Upper lobe of left lung (tissue), 6 donors: ENCODE results near the gene TPD52L1. TPM values are rescaled to one million over a fixed set of nuclear protein-coding genes. Genes with fewer than 3 reads are reported as not detected.

Experiments
- ATAC-seq, 2 donors: fragments of 200-7000 bp; cut with Tn5 transposase; one replicate each; pipeline ENCODE4 v1.9.1; 2022; ENCODE audit warnings: mild to moderate bottlenecking in 2 of 2, moderate library complexity in 2 of 2; ENCODE audit not compliant: low FRiP score in 2 of 2
- DNase-seq, 2 donors: peaks; one replicate each; pipeline ENCODE4 v3.0.0-alpha.2; 2019 to 2020
- H3K27ac ChIP-seq, 4 donors: fragments of 200-600 bp; sonication (generic); one replicate each; pipeline ENCODE4 v1.5.1; 2016 to 2019
- H3K27me3 ChIP-seq, 4 donors: fragments of 200-600 bp; sonication (generic); one replicate each; pipeline ENCODE4 v1.5.1; 2017 to 2019
- H3K36me3 ChIP-seq, 4 donors: fragments of 200-600 bp; sonication (generic); one replicate each; pipeline ENCODE4 v1.5.1; 2016 to 2019
- H3K4me1 ChIP-seq, 4 donors: fragments of 200-600 bp; sonication (generic); one replicate each; pipeline ENCODE4 v1.5.1; 2018 to 2019
- H3K4me3 ChIP-seq, 4 donors: fragments of 200-600 bp; sonication (generic); one replicate each; pipeline ENCODE4 v1.5.1; 2017 to 2019; ENCODE audit warnings: mild to moderate bottlenecking in 2 of 4, moderate library complexity in 1 of 4
- H3K9me3 ChIP-seq, 4 donors: fragments of 200-600 bp; sonication (generic); one replicate each; pipeline ENCODE4 v1.5.1; 2018 to 2019
- CTCF ChIP-seq, 6 experiments: fragments of 450-650 bp in 4 of 6; fragments of 200-600 bp in 2 of 6; sonication (generic) in 2 of 6; IDR thresholded peaks; one replicate each; pipeline ENCODE4 v1.5.1; 2016 to 2019; ENCODE audit warnings: antibody characterized with exemption in 6 of 6
- EP300 ChIP-seq, 4 donors: sonication (generic); formaldehyde crosslinking; IDR thresholded peaks; one replicate each; pipeline ENCODE4 v1.5.1; 2017; ENCODE audit warnings: antibody characterized with exemption in 4 of 4, control low read depth in 2 of 4
- POLR2A ChIP-seq, 4 donors: fragments of 450-650 bp; IDR thresholded peaks; one replicate each; pipeline ENCODE4 v1.5.1; 2016 to 2017; ENCODE audit warnings: antibody characterized with exemption in 4 of 4, mild to moderate bottlenecking in 2 of 4
- POLR2AphosphoS5 ChIP-seq, 2 donors: sonication (generic); formaldehyde crosslinking; IDR thresholded peaks; one replicate each; pipeline ENCODE4 v1.5.1; 2017; ENCODE audit warnings: antibody characterized with exemption in 2 of 2
- WGBS, 2 donors: methylation state at CpG; one replicate each; pipeline ENCODE4 v1.1.5; 2017 to 2018; 5-methylcytosine and 5-hydroxymethylcytosine counted together
- total RNA-seq, 6 donors: library from RNA; depleted of rRNA in 4 of 6; stranded (reverse); fragments of >200 nt in 4 of 6; gene quantifications; one replicate each; pipeline versions ENCODE4 v1.1.0 to v1.2.1, GENCODE V29; 2016 to 2021
- donor health status: DM: no; HTN: no; CAD: no; lungs with moderate emphysema.
- donor health status: DM: no; HTN: yes; CAD: no; lungs with severe emphysema.

TPD52L1 gene
- total RNA-seq, 6 donors from 2014 or later = 15.5 to 63.4 (median 32.2) TPM

GRCh38 chr6:125294925-125295324, 141.4 kb downstream of the TPD52L1 start:
- WGBS, 2 donors = 66 to 70% methylated on average over 3 of the region's 3 CpGs
- Histone ChIP-seq H3K27ac (no peak overlapping the region), H3K27me3 (no peaks in the 10 kb centered on the region), H3K4me1 (peaks cover 0 to 10% (median 6%) of the 10 kb centered on the region in 4 donors), H3K4me3 (no peak overlapping the region), H3K36me3 (peaks cover 4 to 54% (median 7%) of the 10 kb centered on the region in 4 donors), H3K9me3 (no peaks in the 10 kb centered on the region)
- TF ChIP-seq CTCF (IDR thresholded peaks at IDR 0.05) (no peak), POLR2A (IDR thresholded peaks at IDR 0.05) (no peak), EP300 (IDR thresholded peaks at IDR 0.05) (no peak), POLR2AphosphoS5 (IDR thresholded peaks at IDR 0.05) (no peak)
- ATAC-seq (no peak), DNase-seq (no peak)

- WGBS, 2 donors = 100% methylated on average over 1 of the region's 1 CpG
- Histone ChIP-seq H3K27ac (no peak overlapping the region), H3K9me3 (no peaks in the 10 kb centered on the region), H3K36me3 (peaks cover 4 to 46% (median 7%) of the 10 kb centered on the region in 4 donors), H3K27me3 (no peaks in the 10 kb centered on the region), H3K4me1 (peaks cover 9 to 19% (median 16%) of the 10 kb centered on the region in 4 donors), H3K4me3 (no peak overlapping the region)
- no peak for TF ChIP-seq EP300 (IDR thresholded peaks at IDR 0.05)
- TF ChIP-seq POLR2AphosphoS5 (IDR thresholded peaks at IDR 0.05) = no peak
- no peak for TF ChIP-seq CTCF (IDR thresholded peaks at IDR 0.05)
- no peak for DNase-seq
- ATAC-seq = no peak
These were observed 142.9 kb downstream of the TPD52L1 start for GRCh38 chr6:125296471-125296870.

GRCh38 chr6:125299257-125299656, 145.7 kb downstream of the TPD52L1 start:
- no peak overlapping the region for H3K4me3 ChIP-seq
- WGBS, 2 donors = 86 to 87% methylated on average over 3 of the region's 3 CpGs
- peaks cover 9 to 19% (median 16%) of the 10 kb centered on the region in 4 donors for H3K4me1 ChIP-seq
- DNase-seq = no peak
- ATAC-seq = no peak
- H3K27me3 ChIP-seq = no peaks in the 10 kb centered on the region
- H3K9me3 ChIP-seq = no peaks in the 10 kb centered on the region
- TF ChIP-seq POLR2AphosphoS5 (IDR thresholded peaks at IDR 0.05) = no peak
- no peak for TF ChIP-seq CTCF (IDR thresholded peaks at IDR 0.05)
- TF ChIP-seq EP300 (IDR thresholded peaks at IDR 0.05) = no peak
- TF ChIP-seq POLR2A (IDR thresholded peaks at IDR 0.05) = no peak
- H3K36me3 ChIP-seq = peaks cover 0 to 36% (median 6%) of the 10 kb centered on the region in 4 donors
- H3K27ac ChIP-seq = no peak overlapping the region

GRCh38 chr6:125300992-125301434, 147.4 kb downstream of the TPD52L1 start:
- Histone ChIP-seq H3K27me3 (no peaks in the 10 kb centered on the region), H3K9me3 (no peaks in the 10 kb centered on the region), H3K4me1 (peaks cover 9 to 17% (median 14%) of the 10 kb centered on the region in 4 donors), H3K36me3 (peaks cover 0 to 21% (median 6%) of the 10 kb centered on the region in 4 donors), H3K27ac (peak overlapping the region; percentile 87 to 93 (median 90)), H3K4me3 (peak overlapping the region; percentile 5 to 82 (median 68))
- DNase-seq = no peak
- ATAC-seq = peak in 1 of 2 donors; percentile 11
- no peak for TF ChIP-seq POLR2A (IDR thresholded peaks at IDR 0.05)
- TF ChIP-seq EP300 (IDR thresholded peaks at IDR 0.05) = no peak
- no peak for TF ChIP-seq CTCF (IDR thresholded peaks at IDR 0.05)
- no peak for TF ChIP-seq POLR2AphosphoS5 (IDR thresholded peaks at IDR 0.05)
- 8 to 10% methylated on average over 11 of the region's 11 CpGs for WGBS, 2 donors
